Pancreas (tissue), 10 donors: ENCODE measurements around the gene PPFIBP1. TPM values are rescaled to one million over a fixed set of nuclear protein-coding genes. Genes with fewer than 3 reads are reported as not detected.

Source experiments
- ATAC-seq, 4 donors: fragments of 200-7000 bp; cut with Tn5 transposase; one replicate each; pipeline versions ENCODE4 v1.8.0 to v1.9.1; 2020; ENCODE audit warnings: mild to moderate bottlenecking in 4 of 4, moderate library complexity in 4 of 4
- DNase-seq, 6 donors: peaks; one replicate each; pipeline ENCODE4 v3.0.0-alpha.2; 2020
- FAIRE-seq: peaks from 2 replicates; lab custom pipeline; 2012; peaks lifted over from hg19 to GRCh38; lab: Jason Lieb, UNC
- H3K27ac ChIP-seq, 4 donors: fragments of 200-600 bp; sonication (generic); 1 replicate in 3 of 4; 2 replicates in 1 of 4; pipeline versions ENCODE4 v1.5.0 to v1.8.0; 2020
- H3K27me3 ChIP-seq, 4 donors: fragments of 200-600 bp; one replicate each; pipeline ENCODE4 v1.8.0; 2021
- H3K36me3 ChIP-seq, 3 donors: fragments of 200-600 bp; sonication (generic) in 1 of 3; one replicate each; pipeline versions ENCODE4 v1.5.0 to v1.8.0; 2020 to 2021
- H3K4me1 ChIP-seq, 3 donors: fragments of 200-600 bp; one replicate each; pipeline ENCODE4 v1.8.0; 2021
- H3K4me3 ChIP-seq, 4 donors: fragments of 200-600 bp; sonication (generic) in 2 of 4; one replicate each; pipeline versions ENCODE4 v1.5.0 to v1.8.0; 2020 to 2021
- H3K9me3 ChIP-seq, 4 donors: fragments of 200-600 bp; one replicate each; pipeline ENCODE4 v1.8.0; 2021
- CTCF ChIP-seq, 4 donors: fragments of 200-600 bp; sonication (generic) in 3 of 4; IDR thresholded peaks; one replicate each; pipeline versions ENCODE4 v1.5.0 to v1.8.0; 2021; ENCODE audit warnings: antibody characterized with exemption in 4 of 4
- WGBS, 2 donors: extraction: QIAGEN DNeasy Blood & Tissue Kit; methylation state at CpG; one replicate each; pipeline ENCODE4 v1.1.7; 2013; 5-methylcytosine and 5-hydroxymethylcytosine counted together
- intact Hi-C, 3 donors: fragments of 100-400 bp; cut with DNase I; formaldehyde crosslinking; loops; one replicate each; pipeline versions ENCODE4 v1.11.1 to v1.14.2; 2022
- polyA plus RNA-seq, 2 donors: library from polyadenylated mRNA; stranded (reverse); fragments of 200-250 nt; gene quantifications; one replicate each; pipeline ENCODE4 v1.2.3, GENCODE V29; 2013
- total RNA-seq, 6 donors: library from RNA; stranded (reverse); fragmentation: NEBNext Ultra II Directional in 4 of 6; extraction: Animal tissue kit (Norgen Biotek cat#: 25700) in 4 of 6; gene quantifications; one replicate each; pipeline versions ENCODE4 v1.2.1 to v1.2.4, GENCODE V29; 2021 to 2023
- donor health status: healthy with polysubstance abuse.
- donor health status: DM: no; HTN: no; CAD: no; lungs with moderate emphysema.
- donor health status: DM: no; HTN: no; CAD: no.
- donor health status: control.
- donor health status: control.
- donor health status: Bipolar disorder and iron deficiency.
- donor health status: DM: yes; HTN: yes; CAD: no.
- donor health status: DM: no; HTN: no; CAD: no.
- donor health status: DM: no; HTN: no; CAD: no.
- donor health status: DM: yes; HTN: yes; CAD: no.

Gene PPFIBP1
- total and polyA plus RNA-seq, 8 donors, result 12.1 to 50.3 (median 32.9) TPM

GRCh38 chr12:27689558-27690180 lies 165.7 kb downstream of the PPFIBP1 start:
- Histone ChIP-seq H3K9me3 (no peaks in the 10 kb centered on the region), H3K36me3 (peaks cover 0 to 51% (median 11%) of the 10 kb centered on the region in 3 donors), H3K27ac (no peak overlapping the region), H3K4me3 (no peak overlapping the region), H3K27me3 (no peaks in the 10 kb centered on the region), H3K4me1 (no peaks in the 10 kb centered on the region)
- no peak for FAIRE-seq
- no peak for TF ChIP-seq CTCF (IDR thresholded peaks at IDR 0.05)
- intact Hi-C loops, result no loop called here
- 91 to 94% methylated on average over 13 of the region's 13 CpGs for WGBS, 2 donors
- no peak for DNase-seq
- no peak for ATAC-seq

DNA sequence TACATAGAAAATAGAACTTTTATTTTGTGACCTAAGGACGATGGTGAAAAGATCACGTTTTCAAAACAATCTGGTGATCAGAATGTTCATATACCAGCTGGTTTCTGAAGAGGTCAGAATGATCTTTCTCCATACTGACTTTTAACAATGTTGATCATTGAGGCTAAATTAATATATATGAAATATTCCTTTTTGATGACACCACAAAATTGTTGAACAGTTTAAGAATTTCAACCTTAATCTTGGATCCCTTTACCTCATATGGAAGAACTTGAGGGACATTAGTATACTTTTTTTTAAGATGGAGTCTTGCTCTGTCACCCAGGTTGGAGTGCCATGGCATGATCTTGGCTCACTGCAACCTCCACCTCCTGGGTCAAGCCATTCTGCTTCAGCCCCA lies 169.4 kb downstream of the PPFIBP1 start:
- H3K27me3 ChIP-seq, result no peaks in the 10 kb centered on the region
- no peaks in the 10 kb centered on the region for H3K9me3 ChIP-seq
- FAIRE-seq (no peak), DNase-seq (no peak), ATAC-seq (no peak)
- peaks cover 0 to 40% (median 7%) of the 10 kb centered on the region in 3 donors for H3K36me3 ChIP-seq
- no peak overlapping the region for H3K4me3 ChIP-seq
- TF ChIP-seq CTCF (IDR thresholded peaks at IDR 0.05), result no peak
- peaks cover 0 to 6% (median 0%) of the 10 kb centered on the region in 3 donors for H3K4me1 ChIP-seq
- intact Hi-C loops, result no loop called here
- H3K27ac ChIP-seq, result no peak overlapping the region
- WGBS, 2 donors, result 80 to 82% methylated on average over 2 of the region's 2 CpGs

GRCh38 chr12:27695556-27696292 lies 171.7 kb downstream of the PPFIBP1 start:
- DNase-seq (no peak), FAIRE-seq (no peak), ATAC-seq (no peak)
- Histone ChIP-seq H3K9me3 (no peaks in the 10 kb centered on the region), H3K4me3 (no peak overlapping the region), H3K27me3 (no peaks in the 10 kb centered on the region), H3K27ac (no peak overlapping the region), H3K36me3 (peaks cover 0 to 27% (median 7%) of the 10 kb centered on the region in 3 donors), H3K4me1 (peaks cover 0 to 6% (median 0%) of the 10 kb centered on the region in 3 donors)
- intact Hi-C loops, result no loop called here
- WGBS, 2 donors, result 88 to 89% methylated on average over 6 of the region's 6 CpGs
- no peak for TF ChIP-seq CTCF (IDR thresholded peaks at IDR 0.05)

GRCh38 chr12:27696293-27696652 lies 172.3 kb downstream of the PPFIBP1 start, which contains the start of gene REP15:
TSS of gene REP15 (plus strand) at chr12:27696447. CDS start at chr12:27696563, 116 bp downstream.
- no peak for FAIRE-seq
- peaks cover 0 to 24% (median 7%) of the 10 kb centered on the region in 3 donors for H3K36me3 ChIP-seq
- H3K4me3 ChIP-seq, result no peak within 1 kb of the TSS
- ATAC-seq, result peak in 3 of 4 donors; percentile 11 to 53 (median 14)
- no peak for TF ChIP-seq CTCF (IDR thresholded peaks at IDR 0.05)
- no peak within 1 kb of the TSS for H3K27ac ChIP-seq
- no peaks in the 10 kb centered on the region for H3K27me3 ChIP-seq
- WGBS, 2 donors, result 64 to 70% methylated on average over 5 of the region's 5 CpGs
- no peak for DNase-seq
- peaks cover 0 to 6% (median 0%) of the 10 kb centered on the region in 3 donors for H3K4me1 ChIP-seq
- no peaks in the 10 kb centered on the region for H3K9me3 ChIP-seq
- intact Hi-C loops, result no loop called here
